HL-60 (cell line): ENCODE data around the gene ETNK2.

ENCODE experiments used
- DNase-seq, 2 experiments: peaks; one replicate each; pipeline ENCODE4 v3.0.0-alpha.2; 2010 to 2020; ENCODE audit warnings: low read depth in 1 of 2, low spot score in 1 of 2
- H3K27ac ChIP-seq: fragments of 250-450 bp; sonication (Bioruptor Pico); replicated peaks from 2 replicates; pipeline ENCODE4 v1.5.1; 2020; ENCODE audit warnings: mild to moderate bottlenecking, moderate library complexity
- H3K27me3 ChIP-seq: fragments of 250-450 bp; sonication (Bioruptor Pico); 2 replicates; pipeline ENCODE4 v1.5.1; 2021; ENCODE audit warnings: mild to moderate bottlenecking, moderate library complexity; ENCODE audit not compliant: insufficient read depth, poor library complexity, severe bottlenecking
- H3K4me3 ChIP-seq: replicated peaks from 2 replicates; pipeline ENCODE4 v1.5.1; 2011; ENCODE audit warnings: mild to moderate bottlenecking, control low read depth, low read length; ENCODE audit not compliant: insufficient read depth
- GABPA ChIP-seq: IDR thresholded peaks from 2 replicates; pipeline ENCODE4 v1.6.1; 2012; ENCODE audit warnings: low read depth
- POLR2AphosphoS5 ChIP-seq: IDR thresholded peaks from 2 replicates; pipeline ENCODE4 v1.6.1; 2012; ENCODE audit warnings: low read depth
- SPI1 ChIP-seq: IDR thresholded peaks from 2 replicates; pipeline ENCODE4 v1.6.1; 2012; ENCODE audit warnings: low read depth, mild to moderate bottlenecking, borderline replicate concordance
- TF ChIP-seq, protein P1 (sequence below): IDR thresholded peaks from one replicate; pipeline ENCODE4 v1.5.1; 2011; ENCODE audit warnings: low read length, control low read depth, inconsistent platforms; ENCODE audit not compliant: insufficient read depth
- TF ChIP-seq, protein P2 (sequence below): IDR thresholded peaks from 2 replicates; pipeline ENCODE4 v1.6.1; 2012; ENCODE audit warnings: low read depth; ENCODE audit not compliant: insufficient replicate concordance

The ETNK2 gene

DNA sequence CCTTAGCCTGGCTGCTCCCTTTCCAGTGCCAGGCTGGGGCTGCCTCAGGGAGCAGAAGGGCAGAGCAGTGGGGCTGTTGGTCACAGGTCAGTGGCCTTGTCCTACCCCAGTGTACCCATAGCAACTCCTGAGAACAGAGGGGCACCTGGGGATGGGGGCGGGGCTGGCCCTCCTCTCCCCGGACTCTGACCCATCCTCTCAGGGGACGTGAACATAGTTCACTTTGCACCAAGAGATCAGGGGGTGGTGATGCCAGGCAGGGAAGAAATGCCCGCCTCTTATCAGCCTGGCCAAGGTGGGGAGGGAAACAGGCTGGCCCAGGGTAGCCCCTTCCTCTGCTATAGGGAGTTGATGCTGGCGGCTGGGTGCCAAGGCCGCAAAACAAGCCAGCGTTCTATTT lies 4.9 kb downstream of the ETNK2 start:
- H3K27ac ChIP-seq, result no peak overlapping the region
- DNase-seq, result no peak
- H3K27me3 ChIP-seq, result peaks cover 26% of the 10 kb centered on the region
- H3K4me3 ChIP-seq, result no peak overlapping the region
- no peak for TF ChIP-seq GABPA
- TF ChIP-seq, protein P1, sequence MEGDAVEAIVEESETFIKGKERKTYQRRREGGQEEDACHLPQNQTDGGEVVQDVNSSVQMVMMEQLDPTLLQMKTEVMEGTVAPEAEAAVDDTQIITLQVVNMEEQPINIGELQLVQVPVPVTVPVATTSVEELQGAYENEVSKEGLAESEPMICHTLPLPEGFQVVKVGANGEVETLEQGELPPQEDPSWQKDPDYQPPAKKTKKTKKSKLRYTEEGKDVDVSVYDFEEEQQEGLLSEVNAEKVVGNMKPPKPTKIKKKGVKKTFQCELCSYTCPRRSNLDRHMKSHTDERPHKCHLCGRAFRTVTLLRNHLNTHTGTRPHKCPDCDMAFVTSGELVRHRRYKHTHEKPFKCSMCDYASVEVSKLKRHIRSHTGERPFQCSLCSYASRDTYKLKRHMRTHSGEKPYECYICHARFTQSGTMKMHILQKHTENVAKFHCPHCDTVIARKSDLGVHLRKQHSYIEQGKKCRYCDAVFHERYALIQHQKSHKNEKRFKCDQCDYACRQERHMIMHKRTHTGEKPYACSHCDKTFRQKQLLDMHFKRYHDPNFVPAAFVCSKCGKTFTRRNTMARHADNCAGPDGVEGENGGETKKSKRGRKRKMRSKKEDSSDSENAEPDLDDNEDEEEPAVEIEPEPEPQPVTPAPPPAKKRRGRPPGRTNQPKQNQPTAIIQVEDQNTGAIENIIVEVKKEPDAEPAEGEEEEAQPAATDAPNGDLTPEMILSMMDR, result no peak
- TF ChIP-seq POLR2AphosphoS5, result no peak
- no peak for TF ChIP-seq SPI1
- TF ChIP-seq, protein P2, sequence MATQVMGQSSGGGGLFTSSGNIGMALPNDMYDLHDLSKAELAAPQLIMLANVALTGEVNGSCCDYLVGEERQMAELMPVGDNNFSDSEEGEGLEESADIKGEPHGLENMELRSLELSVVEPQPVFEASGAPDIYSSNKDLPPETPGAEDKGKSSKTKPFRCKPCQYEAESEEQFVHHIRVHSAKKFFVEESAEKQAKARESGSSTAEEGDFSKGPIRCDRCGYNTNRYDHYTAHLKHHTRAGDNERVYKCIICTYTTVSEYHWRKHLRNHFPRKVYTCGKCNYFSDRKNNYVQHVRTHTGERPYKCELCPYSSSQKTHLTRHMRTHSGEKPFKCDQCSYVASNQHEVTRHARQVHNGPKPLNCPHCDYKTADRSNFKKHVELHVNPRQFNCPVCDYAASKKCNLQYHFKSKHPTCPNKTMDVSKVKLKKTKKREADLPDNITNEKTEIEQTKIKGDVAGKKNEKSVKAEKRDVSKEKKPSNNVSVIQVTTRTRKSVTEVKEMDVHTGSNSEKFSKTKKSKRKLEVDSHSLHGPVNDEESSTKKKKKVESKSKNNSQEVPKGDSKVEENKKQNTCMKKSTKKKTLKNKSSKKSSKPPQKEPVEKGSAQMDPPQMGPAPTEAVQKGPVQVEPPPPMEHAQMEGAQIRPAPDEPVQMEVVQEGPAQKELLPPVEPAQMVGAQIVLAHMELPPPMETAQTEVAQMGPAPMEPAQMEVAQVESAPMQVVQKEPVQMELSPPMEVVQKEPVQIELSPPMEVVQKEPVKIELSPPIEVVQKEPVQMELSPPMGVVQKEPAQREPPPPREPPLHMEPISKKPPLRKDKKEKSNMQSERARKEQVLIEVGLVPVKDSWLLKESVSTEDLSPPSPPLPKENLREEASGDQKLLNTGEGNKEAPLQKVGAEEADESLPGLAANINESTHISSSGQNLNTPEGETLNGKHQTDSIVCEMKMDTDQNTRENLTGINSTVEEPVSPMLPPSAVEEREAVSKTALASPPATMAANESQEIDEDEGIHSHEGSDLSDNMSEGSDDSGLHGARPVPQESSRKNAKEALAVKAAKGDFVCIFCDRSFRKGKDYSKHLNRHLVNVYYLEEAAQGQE, result no peak

GRCh38 chr1:204146309-204146708 lies 5.5 kb downstream of the ETNK2 start:
- Histone ChIP-seq H3K27ac (no peak overlapping the region), H3K4me3 (no peak overlapping the region), H3K27me3 (peaks cover 22% of the 10 kb centered on the region)
- DNase-seq, result no peak
- TF ChIP-seq, protein P1, result no peak
- TF ChIP-seq POLR2AphosphoS5 (no peak), GABPA (no peak), SPI1 (no peak)
- TF ChIP-seq, protein P2, result no peak

GRCh38 chr1:204145033-204145504 lies 6.8 kb downstream of the ETNK2 start:
- TF ChIP-seq POLR2AphosphoS5, result no peak
- TF ChIP-seq, protein P1, result no peak
- TF ChIP-seq, protein P2, result no peak
- TF ChIP-seq GABPA, result no peak
- no peak for TF ChIP-seq SPI1
- H3K27me3 ChIP-seq, result peaks cover 11% of the 10 kb centered on the region
- H3K27ac ChIP-seq, result no peak overlapping the region
- no peak for DNase-seq
- H3K4me3 ChIP-seq, result no peak overlapping the region
